ENCODE measurements around the gene POP7.

The POP7 gene

DNA sequence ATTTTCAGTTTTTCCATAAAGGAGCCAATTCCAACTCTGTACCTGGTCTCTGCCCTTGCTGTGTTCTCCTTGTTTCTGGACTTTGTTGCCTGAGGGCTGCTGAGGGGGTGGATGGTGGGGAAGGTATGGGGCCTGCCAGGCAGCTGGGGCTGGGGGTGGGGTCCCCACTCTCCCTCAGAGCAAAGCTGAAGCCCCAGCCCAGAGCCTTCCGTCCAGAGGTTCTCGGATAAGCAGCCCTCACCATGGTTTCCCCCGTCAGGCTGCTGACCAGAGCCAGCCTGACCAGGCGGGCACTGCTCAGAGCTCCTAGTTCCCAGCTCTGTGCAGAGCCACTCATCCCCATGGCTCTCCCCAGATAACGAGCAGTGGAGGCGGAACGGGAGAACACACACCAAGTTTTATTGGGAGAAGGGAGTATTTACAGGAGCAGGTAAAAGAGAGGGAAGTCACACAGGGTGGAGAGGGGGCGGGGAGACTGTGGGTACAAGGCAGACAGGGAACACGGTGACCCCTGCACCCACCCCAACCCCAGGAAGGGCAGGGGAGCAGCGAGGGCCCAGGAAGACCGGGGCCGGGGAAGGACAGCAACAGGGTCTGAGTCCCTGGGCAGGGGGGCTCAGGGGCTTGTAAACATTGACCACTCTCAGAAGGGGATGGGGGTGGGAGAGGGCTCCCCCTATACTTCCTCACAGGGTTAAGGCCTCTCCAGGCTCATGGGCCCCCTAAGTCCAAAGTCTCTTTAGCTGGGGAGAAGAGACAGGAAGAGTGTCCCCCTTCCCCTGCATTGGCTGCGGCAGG lies 26.6 kb upstream of the POP7 start:
- DNase-seq: no peak

GRCh38 chr7:100679927-100680575 lies 25.9 kb upstream of the POP7 start:
- DNase-seq: peak in 1 of 2 experiments; percentile 15

- no peak for DNase-seq
Measured at GRCh38 chr7:100680576-100681271, 25.2 kb upstream of the POP7 start.

DNA sequence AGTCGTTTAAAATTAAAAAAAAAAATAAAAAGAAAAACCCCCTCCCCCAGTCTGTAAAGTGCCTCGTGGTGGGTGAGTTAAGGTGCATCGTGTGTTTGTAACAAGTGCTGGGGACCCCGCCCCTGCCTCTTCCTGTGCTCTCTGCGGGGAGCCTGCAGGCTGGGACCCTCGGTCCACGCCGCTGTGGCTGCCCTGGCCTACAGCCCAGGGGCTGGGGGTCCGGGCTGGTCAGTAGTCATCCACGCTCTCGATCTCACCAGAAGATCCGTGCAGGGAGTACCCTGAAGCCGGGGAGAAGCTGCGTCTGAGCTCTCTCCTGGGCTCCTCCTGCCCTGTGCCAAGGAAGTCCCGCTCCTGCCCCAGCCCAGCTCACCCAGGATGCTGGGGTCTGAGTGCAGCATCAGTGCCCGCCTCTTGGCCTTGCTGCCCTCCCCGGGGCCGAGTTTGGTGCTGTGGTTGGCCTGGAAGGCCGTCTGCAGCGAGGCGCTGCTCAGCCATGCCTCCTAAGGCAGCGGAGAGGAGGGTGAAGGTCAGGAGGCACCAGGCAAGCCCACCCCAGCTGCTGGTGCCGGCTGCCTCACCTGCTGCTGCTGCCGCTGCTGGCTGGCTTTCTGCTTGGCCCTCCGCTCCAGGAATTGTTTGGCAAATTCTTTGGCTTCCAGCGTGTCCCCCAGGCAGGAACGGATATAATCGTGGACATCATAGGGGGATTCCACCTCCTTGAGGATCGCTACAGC lies 24.3 kb upstream of the POP7 start:
- DNase-seq: no peak

GRCh38 chr7:100682228-100682741 lies 23.6 kb upstream of the POP7 start:
- DNase-seq: no peak

GRCh38 chr7:100682991-100683658 lies 22.8 kb upstream of the POP7 start:
- no peak for DNase-seq

DNA sequence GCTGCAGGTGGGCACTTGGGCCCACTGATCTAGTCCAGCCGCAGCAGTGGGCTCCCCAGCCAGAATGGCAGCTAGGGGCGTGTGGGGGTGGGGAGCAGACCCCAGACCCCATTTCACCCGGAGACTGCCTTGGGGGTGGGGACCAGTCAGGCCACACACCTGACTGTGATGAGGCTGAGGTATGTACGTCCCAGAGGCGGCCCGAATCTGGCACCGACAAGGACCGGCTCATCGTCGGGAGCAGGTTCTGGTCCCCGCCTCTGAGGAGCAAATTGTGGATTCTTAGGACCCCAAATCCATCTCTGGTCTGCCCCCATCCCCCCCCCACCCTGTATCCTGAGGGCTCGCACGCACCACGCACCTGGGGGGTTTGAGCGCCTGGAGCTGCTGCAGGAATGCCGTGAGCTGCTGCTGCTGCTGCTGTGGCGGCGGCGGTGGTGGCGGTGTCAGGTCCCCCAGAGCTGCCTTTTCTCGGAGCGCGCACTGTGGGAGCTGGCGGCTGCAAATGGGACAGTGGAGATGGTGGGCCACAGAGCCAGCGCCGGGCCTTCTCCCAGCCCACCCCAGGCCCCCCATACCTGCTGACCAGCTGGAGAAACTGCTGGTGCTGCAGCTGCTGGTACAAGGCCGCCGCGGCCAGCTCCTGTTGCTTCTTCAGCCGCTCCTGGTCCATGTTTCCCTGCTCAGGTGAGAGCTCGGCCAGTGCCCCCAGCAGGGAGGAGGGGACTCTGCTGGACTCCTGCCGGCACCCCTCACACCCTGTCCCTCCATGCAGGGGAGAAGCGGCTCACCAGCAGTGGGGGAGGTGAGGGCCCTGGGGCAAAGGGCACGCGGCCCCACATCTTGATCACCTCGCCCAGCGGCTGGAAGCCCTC lies 22.0 kb upstream of the POP7 start:
- no peak for DNase-seq

DNA sequence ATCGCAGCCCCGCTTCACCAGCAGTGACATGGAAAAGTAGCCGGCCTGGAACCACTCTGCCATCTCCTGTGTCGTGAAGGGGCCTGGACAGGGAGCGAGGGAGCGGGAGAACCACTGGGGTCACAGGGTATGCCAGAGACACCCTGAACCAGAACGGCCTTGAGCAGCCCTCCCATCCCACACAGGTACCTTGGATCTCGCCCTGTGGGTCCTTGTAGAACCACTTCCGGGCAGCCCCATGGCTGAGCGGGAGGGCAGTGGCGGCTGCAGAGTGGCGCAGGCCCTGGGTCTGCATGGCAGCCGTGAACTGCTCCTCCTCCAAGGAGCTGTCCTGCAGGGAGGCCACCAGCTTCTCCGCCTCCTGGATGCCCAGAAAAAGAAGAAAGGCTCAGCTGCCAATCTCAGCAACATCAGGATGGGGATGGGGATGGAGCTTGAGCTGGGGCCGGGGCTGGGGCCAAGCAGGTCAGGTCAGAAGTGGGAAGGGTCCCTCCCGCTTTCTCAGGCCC lies 21.3 kb upstream of the POP7 start:
- DNase-seq: no peak

GRCh38 chr7:100685049-100685605 lies 20.8 kb upstream of the POP7 start:
- no peak for DNase-seq

DNA sequence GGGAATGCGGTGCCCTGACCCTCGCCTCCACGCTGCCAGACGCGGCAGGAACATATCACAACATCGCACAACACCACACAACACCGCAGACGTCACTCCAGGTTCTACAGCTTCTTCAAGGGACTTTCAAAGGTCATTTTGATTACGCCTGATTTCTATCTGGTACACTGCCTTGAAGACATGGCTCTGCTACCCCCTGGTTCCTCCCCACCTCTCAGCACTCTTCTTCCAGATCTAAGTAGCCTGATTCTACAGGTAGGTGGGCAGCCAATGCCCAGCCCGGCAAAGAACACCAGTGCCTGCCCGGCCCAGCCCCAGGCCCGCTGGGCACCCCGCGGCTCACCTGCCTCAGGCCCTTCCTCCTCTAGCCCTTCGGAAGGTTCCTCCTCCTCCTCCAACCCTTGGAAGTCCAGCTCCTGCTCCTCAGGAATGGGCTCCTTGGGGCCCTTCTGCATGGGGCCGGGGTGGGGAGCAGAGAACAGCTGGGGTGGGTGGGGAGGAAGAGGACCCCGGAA lies 20.2 kb upstream of the POP7 start:
- DNase-seq: no peak

DNA sequence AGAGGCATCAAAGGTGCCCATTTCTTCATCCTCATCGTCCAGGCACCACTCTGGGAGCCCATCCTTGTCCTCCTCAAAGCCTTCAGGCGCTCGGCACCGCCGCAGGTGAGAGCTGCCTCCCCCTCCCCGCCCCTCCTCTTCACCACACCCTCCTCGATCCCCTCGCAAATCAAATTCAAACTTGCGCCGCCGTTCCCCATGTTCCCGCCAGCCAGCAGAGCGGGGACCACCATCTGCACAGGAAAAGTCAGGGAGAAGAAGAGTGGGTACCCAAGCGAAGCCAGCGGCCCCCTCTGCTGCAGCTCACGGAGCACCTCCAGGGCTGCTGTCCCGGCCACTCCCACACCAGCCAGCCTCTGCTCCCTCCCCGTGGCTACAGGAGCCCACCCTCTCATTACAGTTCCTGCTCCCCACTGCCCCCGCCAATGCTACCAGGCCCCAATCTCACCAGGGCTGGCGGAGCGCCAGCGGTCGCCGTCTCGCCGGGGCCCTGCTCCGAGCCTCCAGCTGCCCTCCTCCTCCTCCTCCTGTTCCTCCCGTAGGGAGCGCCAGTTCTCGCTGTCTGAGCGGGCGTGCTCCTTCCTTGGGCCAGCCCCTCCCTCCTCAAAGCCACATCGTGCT lies 19.6 kb upstream of the POP7 start:
- no peak for DNase-seq

GRCh38 chr7:100686822-100687211 lies 19.1 kb upstream of the POP7 start:
- DNase-seq: no peak

DNA sequence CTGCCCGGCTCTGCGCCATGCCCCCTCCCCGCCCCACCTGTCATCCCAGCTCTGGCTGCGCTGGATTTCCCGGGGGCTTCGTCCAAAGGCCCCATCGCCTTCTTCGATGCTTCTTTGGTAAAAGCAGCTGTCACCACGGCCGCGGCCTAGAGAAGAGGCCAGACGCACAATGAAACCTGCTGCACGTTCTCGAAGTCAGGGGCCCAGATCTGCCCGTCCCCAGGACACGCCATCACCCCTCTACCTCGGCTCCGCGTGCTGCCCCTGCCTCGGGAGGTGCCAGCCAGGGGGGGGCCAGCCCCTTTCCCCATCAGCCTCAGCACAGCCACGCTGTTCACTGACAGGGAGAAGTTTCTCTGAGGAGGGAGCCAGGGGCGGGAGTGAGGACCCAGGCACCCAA lies 18.7 kb upstream of the POP7 start:
- no peak for DNase-seq

DNA sequence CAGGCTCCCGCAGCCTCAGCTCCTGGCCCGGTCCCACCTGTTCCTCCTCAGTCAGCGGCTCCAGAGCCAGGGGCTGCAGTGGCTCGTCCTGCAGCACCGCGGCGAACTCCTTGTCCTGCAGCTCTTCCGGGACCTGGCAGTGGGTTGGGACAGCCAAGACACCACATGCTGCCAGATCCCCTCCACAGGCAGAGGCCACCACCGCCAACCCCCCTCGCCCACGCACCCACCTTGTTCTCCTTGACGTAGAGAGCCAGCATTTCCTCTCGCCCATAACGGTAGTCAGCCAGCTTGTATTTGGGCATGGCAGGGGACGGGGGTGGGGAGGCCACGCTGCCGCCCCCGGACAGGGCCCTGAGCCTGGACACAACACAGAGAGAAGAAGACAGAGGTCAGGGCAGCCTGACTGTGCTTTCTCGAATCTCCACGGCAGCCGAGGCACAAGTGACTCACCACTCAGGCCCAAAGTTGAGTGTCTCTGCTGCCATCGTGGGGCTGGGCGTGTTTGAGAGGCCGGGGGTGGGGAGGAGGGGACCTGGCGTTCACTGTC lies 18.1 kb upstream of the POP7 start:
- DNase-seq: no peak

GRCh38 chr7:100688326-100688860 lies 17.5 kb upstream of the POP7 start:
- no peak for DNase-seq

DNA sequence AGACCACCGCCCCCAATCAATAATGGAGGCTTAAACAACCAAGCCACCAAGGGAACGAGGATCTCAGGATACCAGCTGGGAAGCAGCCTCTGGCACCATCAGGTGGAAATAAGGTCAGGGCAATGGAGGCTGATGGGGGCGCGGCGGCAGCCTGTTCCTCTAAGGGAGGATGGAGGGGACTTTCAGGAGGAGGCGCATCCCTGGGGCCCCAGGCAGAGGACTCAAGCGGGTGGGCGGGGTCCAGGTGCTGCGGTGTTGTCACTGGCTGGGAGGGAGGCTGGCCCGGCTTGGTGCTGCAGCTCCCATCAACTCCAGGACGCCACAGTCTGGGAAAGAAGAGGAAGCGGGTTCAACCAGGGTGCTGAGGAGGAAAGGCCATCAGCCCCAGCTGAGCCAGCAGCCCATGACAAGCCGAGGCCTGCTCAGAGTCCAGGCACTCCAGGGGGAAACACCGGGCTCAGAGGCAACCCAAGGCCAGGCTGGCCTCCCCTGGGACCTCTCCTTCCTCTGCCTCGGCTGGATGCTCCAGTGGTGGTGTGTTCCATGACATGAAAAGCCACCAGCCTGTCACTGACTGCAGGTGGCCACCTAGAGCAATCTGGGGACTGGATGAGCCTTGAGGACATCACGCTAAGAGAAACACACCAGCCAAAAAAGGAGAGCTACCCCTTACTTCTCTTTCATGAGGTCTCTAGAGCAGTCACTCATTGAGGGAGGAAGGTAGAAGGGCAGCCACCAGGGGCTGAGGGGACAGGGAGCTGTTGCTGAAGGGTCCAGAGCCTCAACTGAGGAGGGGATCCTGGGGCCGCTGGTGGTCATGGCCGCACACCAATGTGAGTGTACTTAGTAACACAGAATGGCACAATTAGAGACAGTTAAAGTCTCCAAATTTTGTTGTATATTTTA lies 16.4 kb upstream of the POP7 start:
- no peak for DNase-seq

- DNase-seq: peak; percentile 72 to 82
Measured at GRCh38 chr7:100691676-100692577, 14.0 kb upstream of the POP7 start.
